ENCODE results near the gene CD274. TPM values are rescaled to one million over a fixed set of nuclear protein-coding genes. Genes with fewer than 3 reads are reported as not detected.

The CD274 gene
- total RNA-seq, 2 donors from 2014 or later: 1.00 TPM; not detected in 1

- Histone ChIP-seq H3K27me3 (ENCODE audit: control insufficient read depth, insufficient read depth, low read length, poor library complexity, severe bottlenecking) (no peaks in the 10 kb centered on the region), H3K4me3 (ENCODE audit: low read length) (no peak overlapping the region), H3K9ac (ENCODE audit: extremely low read depth, low read length, poor library complexity, severe bottlenecking) (no peak overlapping the region), H3K27ac (ENCODE audit: low read depth, low read length) (no peak overlapping the region), H3K4me1 (ENCODE audit: control insufficient read depth, insufficient read depth, low read length) (no peaks in the 10 kb centered on the region), H3K9me3 (ENCODE audit: control insufficient read depth, low read length) (peaks cover 10% of the 10 kb centered on the region), H3K36me3 (ENCODE audit: control insufficient read depth, insufficient read depth, low read length) (no peaks in the 10 kb centered on the region)
- Mint-ChIP-seq H3K27me3 (ENCODE audit: insufficient read depth) (no peaks in the 10 kb centered on the region), H3K4me1 (peaks cover 22% of the 10 kb centered on the region), H3K27ac (no peak overlapping the region), H3K4me3 (no peak overlapping the region), H3K9me3 (peaks cover 16% of the 10 kb centered on the region), H3K36me3 (ENCODE audit: low read depth) (no peaks in the 10 kb centered on the region)
- DNase-seq: no peak
- WGBS, 2 experiments (ENCODE audit: insufficient coverage in 1 of 2, insufficient read length in 1 of 2): 84 to 92% methylated on average over 4 to 8 of the region's 8 CpGs
- TF ChIP-seq, protein P1, sequence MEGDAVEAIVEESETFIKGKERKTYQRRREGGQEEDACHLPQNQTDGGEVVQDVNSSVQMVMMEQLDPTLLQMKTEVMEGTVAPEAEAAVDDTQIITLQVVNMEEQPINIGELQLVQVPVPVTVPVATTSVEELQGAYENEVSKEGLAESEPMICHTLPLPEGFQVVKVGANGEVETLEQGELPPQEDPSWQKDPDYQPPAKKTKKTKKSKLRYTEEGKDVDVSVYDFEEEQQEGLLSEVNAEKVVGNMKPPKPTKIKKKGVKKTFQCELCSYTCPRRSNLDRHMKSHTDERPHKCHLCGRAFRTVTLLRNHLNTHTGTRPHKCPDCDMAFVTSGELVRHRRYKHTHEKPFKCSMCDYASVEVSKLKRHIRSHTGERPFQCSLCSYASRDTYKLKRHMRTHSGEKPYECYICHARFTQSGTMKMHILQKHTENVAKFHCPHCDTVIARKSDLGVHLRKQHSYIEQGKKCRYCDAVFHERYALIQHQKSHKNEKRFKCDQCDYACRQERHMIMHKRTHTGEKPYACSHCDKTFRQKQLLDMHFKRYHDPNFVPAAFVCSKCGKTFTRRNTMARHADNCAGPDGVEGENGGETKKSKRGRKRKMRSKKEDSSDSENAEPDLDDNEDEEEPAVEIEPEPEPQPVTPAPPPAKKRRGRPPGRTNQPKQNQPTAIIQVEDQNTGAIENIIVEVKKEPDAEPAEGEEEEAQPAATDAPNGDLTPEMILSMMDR (conservative IDR thresholded peaks at IDR 0.05): no peak
Observed at GRCh38 chr9:5482194-5482593, 31.9 kb downstream of the CD274 start.

- Mint-ChIP-seq H3K4me1 (peaks cover 25% of the 10 kb centered on the region), H3K27me3 (ENCODE audit: insufficient read depth) (no peaks in the 10 kb centered on the region), H3K4me3 (no peak overlapping the region), H3K9me3 (peaks cover 6% of the 10 kb centered on the region), H3K27ac (no peak overlapping the region), H3K36me3 (ENCODE audit: low read depth) (no peaks in the 10 kb centered on the region)
- 100% methylated on average over 2 of the region's 2 CpGs; no CpG with 5 or more reads in 1 of the 2 experiments for WGBS, 2 experiments (ENCODE audit: insufficient coverage in 1 of 2, insufficient read length in 1 of 2)
- TF ChIP-seq, protein P1 (conservative IDR thresholded peaks at IDR 0.05): no peak
- no peak for DNase-seq
- Histone ChIP-seq H3K9me3 (ENCODE audit: control insufficient read depth, low read length) (no peaks in the 10 kb centered on the region), H3K9ac (ENCODE audit: extremely low read depth, low read length, poor library complexity, severe bottlenecking) (no peak overlapping the region), H3K27ac (ENCODE audit: low read depth, low read length) (no peak overlapping the region), H3K4me3 (ENCODE audit: low read length) (no peak overlapping the region), H3K36me3 (ENCODE audit: control insufficient read depth, insufficient read depth, low read length) (no peaks in the 10 kb centered on the region), H3K27me3 (ENCODE audit: control insufficient read depth, insufficient read depth, low read length, poor library complexity, severe bottlenecking) (no peaks in the 10 kb centered on the region), H3K4me1 (ENCODE audit: control insufficient read depth, insufficient read depth, low read length) (no peaks in the 10 kb centered on the region)
Observed at GRCh38 chr9:5483306-5483705, 33.0 kb downstream of the CD274 start.

- 79 to 90% methylated on average over 2 to 5 of the region's 5 CpGs for WGBS, 2 experiments (ENCODE audit: insufficient coverage in 1 of 2, insufficient read length in 1 of 2)
- Mint-ChIP-seq H3K36me3 (ENCODE audit: low read depth) (no peaks in the 10 kb centered on the region), H3K27ac (peak overlapping the region; percentile 50), H3K9me3 (peaks cover 3% of the 10 kb centered on the region), H3K4me3 (no peak overlapping the region), H3K27me3 (ENCODE audit: insufficient read depth) (no peaks in the 10 kb centered on the region), H3K4me1 (peaks cover 37% of the 10 kb centered on the region)
- TF ChIP-seq, protein P1 (conservative IDR thresholded peaks at IDR 0.05): no peak
- Histone ChIP-seq H3K4me1 (ENCODE audit: control insufficient read depth, insufficient read depth, low read length) (no peaks in the 10 kb centered on the region), H3K27me3 (ENCODE audit: control insufficient read depth, insufficient read depth, low read length, poor library complexity, severe bottlenecking) (no peaks in the 10 kb centered on the region), H3K27ac (ENCODE audit: low read depth, low read length) (no peak overlapping the region), H3K9ac (ENCODE audit: extremely low read depth, low read length, poor library complexity, severe bottlenecking) (no peak overlapping the region), H3K36me3 (ENCODE audit: control insufficient read depth, insufficient read depth, low read length) (no peaks in the 10 kb centered on the region), H3K9me3 (ENCODE audit: control insufficient read depth, low read length) (no peaks in the 10 kb centered on the region), H3K4me3 (ENCODE audit: low read length) (no peak overlapping the region)
- no peak for DNase-seq
Observed at GRCh38 chr9:5485378-5486085, 35.2 kb downstream of the CD274 start.

All from endodermal cell (in vitro differentiated cells).